HepG2 (cell line): ENCODE measurements around the gene CDK12. TPM values are rescaled to one million over a fixed set of nuclear protein-coding genes. Genes with fewer than 3 reads are reported as not detected.

Experiments used
- ATAC-seq: fragments of 200-7000 bp; cut with Tn5 transposase; 3 replicates; pipeline ENCODE4 v1.9.1; 2020; ENCODE audit warnings: mild to moderate bottlenecking, moderate library complexity
- BruUV-seq: library from RNA; stranded (reverse); fragments of 400-500 nt; replicated peaks from 2 replicates; lab custom pipeline; 2021; lab: Mats Ljungman, UMichigan
- CTCF ChIA-PET: fragments of 300-600 bp; formaldehyde crosslinking; extraction: SDS; loops from one replicate; lab custom pipeline; 2021; ENCODE audit warnings: low total read pairs, inconsistent platforms, low intra/inter-chr PET ratio; lab: Yijun Ruan, JAX
- POLR2A ChIA-PET: fragments of 350-600 bp; sonication (Branson Sonifier 250); formaldehyde crosslinking; loops from one replicate; lab custom pipeline; 2020; ENCODE audit warnings: antibody characterized with exemption, inconsistent platforms; lab: Yijun Ruan, JAX
- DNase-seq: peaks from one replicate; pipeline ENCODE4 v3.0.0-alpha.2; 2015; ENCODE audit warnings: low spot score
- FAIRE-seq: peaks from 3 replicates; lab custom pipeline; 2011; peaks lifted over from hg19 to GRCh38; lab: Jason Lieb, UNC
- H2AFZ ChIP-seq: one replicate; pipeline ENCODE4 v1.6.1; 2011; ENCODE audit warnings: low read length, inconsistent platforms
- H3K27ac ChIP-seq: fragments of 300-600 bp; 3 replicates; pipeline ENCODE4 v1.8.0; 2011; ENCODE audit warnings: mixed run types, mild to moderate bottlenecking, mixed read lengths, low read length, inconsistent platforms; ENCODE audit not compliant: insufficient read depth; ENCODE audit errors: extremely low read length
- H3K27me3 ChIP-seq, 2 experiments: fragments of 200-600 bp in 1 of 2; 2 replicates in 1 of 2; 3 replicates in 1 of 2; pipeline versions ENCODE4 v1.6.0 to v1.8.0; 2011; ENCODE audit warnings: low read length in 2 of 2, mild to moderate bottlenecking in 2 of 2, moderate library complexity in 2 of 2, inconsistent platforms in 1 of 2; ENCODE audit not compliant: insufficient read depth in 2 of 2, control insufficient read depth in 1 of 2
- H3K36me3 ChIP-seq, 2 experiments: fragments of 200-600 bp in 1 of 2; replicated peaks in 1 of 2; 2 replicates in 1 of 2; 3 replicates in 1 of 2; pipeline versions ENCODE4 v1.5.1 to v1.8.0; 2011; ENCODE audit warnings: low read length in 2 of 2, inconsistent platforms in 1 of 2; ENCODE audit not compliant: insufficient read depth in 2 of 2, control insufficient read depth in 1 of 2
- H3K4me1 ChIP-seq: 2 replicates; pipeline ENCODE4 v1.5.1; 2012; ENCODE audit warnings: low read length, inconsistent platforms; ENCODE audit not compliant: insufficient read depth
- H3K4me2 ChIP-seq: 2 replicates; pipeline ENCODE4 v1.6.0; 2011; ENCODE audit warnings: low read depth, low read length, inconsistent platforms
- H3K4me3 ChIP-seq, 3 experiments: fragments of 200-600 bp in 1 of 3; sonication (generic), shearing (Covaris generic) in 1 of 3; replicated peaks in 1 of 3; 2 replicates each; pipeline ENCODE4 v1.5.1; 2011 to 2016; ENCODE audit warnings: low read length in 3 of 3, inconsistent platforms in 2 of 3, low read depth in 2 of 3, mild to moderate bottlenecking in 2 of 3, control low read depth in 1 of 3, mixed read lengths in 1 of 3; ENCODE audit not compliant: insufficient read depth in 1 of 3
- H3K79me2 ChIP-seq: one replicate; pipeline ENCODE4 v1.6.1; 2011; ENCODE audit warnings: low read length, inconsistent platforms; ENCODE audit not compliant: insufficient read depth
- H3K9ac ChIP-seq: 2 replicates; pipeline ENCODE4 v1.6.0; 2011; ENCODE audit warnings: mild to moderate bottlenecking, low read depth, low read length, inconsistent platforms; ENCODE audit not compliant: insufficient read depth
- H3K9me3 ChIP-seq: 2 replicates; pipeline ENCODE4 v1.5.1; 2012; ENCODE audit warnings: mild to moderate bottlenecking, low read length
- H4K20me1 ChIP-seq: 2 replicates; pipeline ENCODE4 v1.6.0; 2011; ENCODE audit warnings: inconsistent platforms, mild to moderate bottlenecking, low read length, moderate library complexity; ENCODE audit not compliant: insufficient read depth
- ARID2 ChIP-seq: sonication (generic); formaldehyde crosslinking; IDR thresholded peaks from 2 replicates; pipeline ENCODE4 v1.8.1; 2022; ENCODE audit warnings: mild to moderate bottlenecking, missing genetic modification reagents, borderline replicate concordance
- RARG ChIP-seq: sonication (generic); formaldehyde crosslinking; IDR thresholded peaks from 2 replicates; pipeline ENCODE4 v1.4.0; 2020; ENCODE audit warnings: low read depth, mild to moderate bottlenecking, missing genetic modification reagents
- RFXANK ChIP-seq: IDR thresholded peaks from 2 replicates; pipeline ENCODE4 v1.6.1; 2016
- SP140L ChIP-seq: sonication (generic); formaldehyde crosslinking; IDR thresholded peaks from 2 replicates; pipeline ENCODE4 v1.4.0; 2020; ENCODE audit warnings: missing genetic modification reagents, borderline replicate concordance
- ZFP1 ChIP-seq: IDR thresholded peaks from 2 replicates; pipeline ENCODE4 v1.6.1; 2016
- WGBS: methylation state at CpG from one replicate; pipeline ENCODE4 v1.1.6; 2017; ENCODE audit warnings: low lambda C conversion rate; 5-methylcytosine and 5-hydroxymethylcytosine counted together
- in situ Hi-C: cut with HindIII; loops from 2 replicates; pipeline ENCODE4 v1.10.0; 2017; ENCODE audit warnings: low pct_unique_long_range_greater_than_20kb; ENCODE audit not compliant: extremely low pct_ligation_motif_present
- intact Hi-C: fragments of 100-400 bp; cut with micrococcal nuclease; formaldehyde crosslinking; loops from one replicate; pipeline ENCODE4 v1.10.0; 2022; ENCODE audit not compliant: unreplicated experiment
- polyA plus RNA-seq, 8 experiments: library from polyadenylated mRNA; depleted of rRNA in 3 of 8; stranded (reverse) in 7 of 8; unstranded in 1 of 8; fragments of >200 nt; fragmentation: Illumina TruSeq in 4 of 8; extraction: Trizol in 4 of 8; gene quantifications; 2 replicates each; pipeline versions ENCODE4 v1.2.1 to v1.2.3, GENCODE V29; 2011 to 2016; ENCODE audit warnings: low read depth in 4 of 8, missing spikeins in 1 of 8, mixed read lengths in 1 of 8; ENCODE audit not compliant: insufficient read depth in 1 of 8
- total RNA-seq, 5 experiments: library from RNA; depleted of rRNA; stranded (reverse); fragments of >200 nt; fragmentation: Illumina TruSeq; extraction: Trizol; gene quantifications; 2 replicates each; pipeline ENCODE4 v1.2.3, GENCODE V29; 2016; ENCODE audit warnings: low read depth in 1 of 5
- TF ChIP-seq, protein P1 (sequence below): sonication (generic); formaldehyde crosslinking; IDR thresholded peaks from 2 replicates; pipeline ENCODE4 v1.8.0; 2022; ENCODE audit warnings: missing genetic modification reagents, low read depth, mild to moderate bottlenecking, borderline replicate concordance
- TF ChIP-seq, protein P2 (sequence below): sonication (generic); formaldehyde crosslinking; IDR thresholded peaks from 2 replicates; pipeline ENCODE4 v1.4.0; 2020; ENCODE audit warnings: missing genetic modification reagents, mild to moderate bottlenecking, borderline replicate concordance
- TF ChIP-seq, protein P3 (sequence below): sonication (generic); formaldehyde crosslinking; IDR thresholded peaks from 2 replicates; pipeline ENCODE4 v1.8.1; 2022; ENCODE audit warnings: mild to moderate bottlenecking, missing genetic modification reagents

CDK12 gene
- total and polyA plus RNA-seq, 2 of the 13 experiments (the other 11 are each of a cell fraction or from before 2014, with no cell fraction given), result 24.0 to 88.6 TPM

DNA sequence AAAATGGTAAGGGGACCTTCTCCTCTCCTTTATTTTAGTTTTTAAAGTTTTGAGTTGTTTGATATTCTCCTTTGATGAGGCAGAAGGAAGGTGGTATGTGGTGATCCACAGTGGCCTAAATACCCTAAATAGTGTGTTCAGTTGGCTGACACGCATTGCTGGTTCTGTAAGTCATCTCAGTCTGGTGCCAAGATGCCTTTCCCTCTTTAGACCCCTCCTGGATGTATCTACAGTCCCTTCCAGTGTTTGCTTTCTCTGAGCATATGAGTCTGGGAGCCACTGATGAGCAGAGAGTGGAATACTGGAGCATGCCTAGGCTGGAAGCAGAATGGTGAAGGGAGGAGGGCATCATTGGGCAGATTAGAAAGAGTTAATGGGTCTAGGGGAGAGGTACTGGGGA, 81.9 kb downstream of the CDK12 start:
- DNase-seq, result no peak
- no peak for ATAC-seq
- no TSS peak for BruUV-seq
- no peaks in the 10 kb centered on the region for H3K9me3 ChIP-seq
- H3K27ac ChIP-seq, result no peak overlapping the region
- H2AFZ ChIP-seq, result no peak overlapping the region
- FAIRE-seq, result no peak
- intact Hi-C loops, result no loop called here
- no peak overlapping the region for H3K4me3 ChIP-seq
- peaks cover 9% of the 10 kb centered on the region; the same call in 1 of the 2 replicates for H3K4me1 ChIP-seq
- CTCF ChIA-PET, result no interaction called here
- in situ Hi-C loops, result no loop called here
- no peaks in the 10 kb centered on the region for H3K36me3 ChIP-seq
- POLR2A ChIA-PET, result no interaction called here
- TF ChIP-seq SP140L (CRISPR knock-in tag) (no peak), RFXANK (CRISPR knock-in tag) (no peak), ZFP1 (CRISPR knock-in tag) (no peak), ARID2 (no peak), RARG (CRISPR knock-in tag) (no peak)
- TF ChIP-seq, protein P1, sequence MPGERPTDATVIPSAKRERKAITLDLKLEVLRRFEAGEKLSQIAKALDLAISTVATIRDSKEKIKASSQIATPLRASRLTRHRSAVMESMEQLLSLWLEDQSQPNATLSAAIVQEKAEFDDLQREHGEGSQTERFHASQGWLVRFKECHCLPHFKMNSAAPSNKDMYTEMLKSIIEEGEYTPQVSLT (CRISPR knock-in tag), result no peak
- TF ChIP-seq, protein P2, sequence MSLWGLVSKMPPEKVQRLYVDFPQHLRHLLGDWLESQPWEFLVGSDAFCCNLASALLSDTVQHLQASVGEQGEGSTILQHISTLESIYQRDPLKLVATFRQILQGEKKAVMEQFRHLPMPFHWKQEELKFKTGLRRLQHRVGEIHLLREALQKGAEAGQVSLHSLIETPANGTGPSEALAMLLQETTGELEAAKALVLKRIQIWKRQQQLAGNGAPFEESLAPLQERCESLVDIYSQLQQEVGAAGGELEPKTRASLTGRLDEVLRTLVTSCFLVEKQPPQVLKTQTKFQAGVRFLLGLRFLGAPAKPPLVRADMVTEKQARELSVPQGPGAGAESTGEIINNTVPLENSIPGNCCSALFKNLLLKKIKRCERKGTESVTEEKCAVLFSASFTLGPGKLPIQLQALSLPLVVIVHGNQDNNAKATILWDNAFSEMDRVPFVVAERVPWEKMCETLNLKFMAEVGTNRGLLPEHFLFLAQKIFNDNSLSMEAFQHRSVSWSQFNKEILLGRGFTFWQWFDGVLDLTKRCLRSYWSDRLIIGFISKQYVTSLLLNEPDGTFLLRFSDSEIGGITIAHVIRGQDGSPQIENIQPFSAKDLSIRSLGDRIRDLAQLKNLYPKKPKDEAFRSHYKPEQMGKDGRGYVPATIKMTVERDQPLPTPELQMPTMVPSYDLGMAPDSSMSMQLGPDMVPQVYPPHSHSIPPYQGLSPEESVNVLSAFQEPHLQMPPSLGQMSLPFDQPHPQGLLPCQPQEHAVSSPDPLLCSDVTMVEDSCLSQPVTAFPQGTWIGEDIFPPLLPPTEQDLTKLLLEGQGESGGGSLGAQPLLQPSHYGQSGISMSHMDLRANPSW (CRISPR knock-in tag), result no peak
- TF ChIP-seq, protein P3, sequence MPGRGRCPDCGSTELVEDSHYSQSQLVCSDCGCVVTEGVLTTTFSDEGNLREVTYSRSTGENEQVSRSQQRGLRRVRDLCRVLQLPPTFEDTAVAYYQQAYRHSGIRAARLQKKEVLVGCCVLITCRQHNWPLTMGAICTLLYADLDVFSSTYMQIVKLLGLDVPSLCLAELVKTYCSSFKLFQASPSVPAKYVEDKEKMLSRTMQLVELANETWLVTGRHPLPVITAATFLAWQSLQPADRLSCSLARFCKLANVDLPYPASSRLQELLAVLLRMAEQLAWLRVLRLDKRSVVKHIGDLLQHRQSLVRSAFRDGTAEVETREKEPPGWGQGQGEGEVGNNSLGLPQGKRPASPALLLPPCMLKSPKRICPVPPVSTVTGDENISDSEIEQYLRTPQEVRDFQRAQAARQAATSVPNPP (CRISPR knock-in tag), result no peak
- no peaks in the 10 kb centered on the region for H4K20me1 ChIP-seq
- H3K9ac ChIP-seq, result no peak overlapping the region
- no peaks in the 10 kb centered on the region for H3K27me3 ChIP-seq
- no peaks in the 10 kb centered on the region for H3K79me2 ChIP-seq
- 68% methylated on average over 1 of the region's 1 CpG for WGBS
- H3K4me2 ChIP-seq, result no peak overlapping the region
